ENCODE data around the gene N4BP2L2.
A peak's percentile ranks its signal among the peaks of the same experiment; 100 is the strongest.
"Not testable (repeated sequence)": the region's sequence is repeated elsewhere in the genome, so short reads cannot be mapped to it uniquely, and the experiment has no call there.

The N4BP2L2 gene

DNA sequence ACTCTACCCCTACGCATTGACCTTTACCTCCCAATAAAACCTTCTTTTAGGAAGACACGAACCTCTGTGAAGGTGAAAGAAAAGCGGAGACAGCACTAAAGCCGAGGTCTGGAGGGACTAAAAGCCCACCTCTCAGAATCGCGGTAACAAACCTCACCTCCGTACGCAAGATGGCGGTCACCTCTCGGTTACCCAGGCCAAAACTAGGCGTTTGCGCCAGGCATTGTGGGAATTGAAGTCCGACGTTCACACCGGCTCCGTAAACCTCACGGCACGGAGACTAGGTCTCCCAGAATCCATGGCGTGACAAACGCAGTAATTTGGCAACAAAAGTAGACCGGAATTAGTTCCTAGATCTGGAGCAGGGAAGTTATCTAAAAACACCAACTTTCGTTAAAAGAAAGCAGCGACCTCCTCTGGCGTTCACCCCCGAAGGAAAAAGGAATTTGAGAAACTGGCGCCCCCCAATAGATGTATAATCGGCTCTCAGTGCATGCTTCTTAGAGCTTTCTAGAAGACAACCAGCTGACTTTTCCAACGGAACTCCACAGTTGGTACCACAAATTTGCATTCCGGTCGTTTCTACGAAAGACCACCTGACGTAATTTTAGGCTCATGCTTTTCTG, at the start of gene N4BP2L2:
Gene N4BP2L2 (minus strand): TSS at position 175 of the 626 bp plus-strand sequence. CDS start 1,768 bp downstream, outside the sequence.
- DNase-seq (ENCODE audit: low read depth in 2 of 2, low spot score in 1 of 2), result peak; percentile 71 to 83

DNA sequence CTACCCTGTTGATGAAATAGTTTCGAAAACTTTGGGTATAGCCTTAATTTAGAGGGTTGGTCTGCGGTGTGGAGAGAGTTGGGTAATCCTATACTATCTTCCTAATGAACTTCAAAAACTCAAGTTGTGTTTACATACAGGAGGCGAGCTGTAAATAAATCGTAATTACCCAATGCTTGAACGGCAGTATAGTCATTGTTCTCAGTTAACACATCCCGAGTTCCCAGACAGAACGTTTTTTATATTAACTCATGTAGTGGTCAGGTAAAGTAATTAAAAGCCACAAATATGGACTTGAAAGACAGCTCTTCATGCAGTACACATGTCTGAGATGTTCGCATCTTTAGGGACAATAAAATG, 49.2 kb upstream of the N4BP2L2 start:
- DNase-seq (ENCODE audit: low read depth in 2 of 2, low spot score in 1 of 2), result no peak

DNA sequence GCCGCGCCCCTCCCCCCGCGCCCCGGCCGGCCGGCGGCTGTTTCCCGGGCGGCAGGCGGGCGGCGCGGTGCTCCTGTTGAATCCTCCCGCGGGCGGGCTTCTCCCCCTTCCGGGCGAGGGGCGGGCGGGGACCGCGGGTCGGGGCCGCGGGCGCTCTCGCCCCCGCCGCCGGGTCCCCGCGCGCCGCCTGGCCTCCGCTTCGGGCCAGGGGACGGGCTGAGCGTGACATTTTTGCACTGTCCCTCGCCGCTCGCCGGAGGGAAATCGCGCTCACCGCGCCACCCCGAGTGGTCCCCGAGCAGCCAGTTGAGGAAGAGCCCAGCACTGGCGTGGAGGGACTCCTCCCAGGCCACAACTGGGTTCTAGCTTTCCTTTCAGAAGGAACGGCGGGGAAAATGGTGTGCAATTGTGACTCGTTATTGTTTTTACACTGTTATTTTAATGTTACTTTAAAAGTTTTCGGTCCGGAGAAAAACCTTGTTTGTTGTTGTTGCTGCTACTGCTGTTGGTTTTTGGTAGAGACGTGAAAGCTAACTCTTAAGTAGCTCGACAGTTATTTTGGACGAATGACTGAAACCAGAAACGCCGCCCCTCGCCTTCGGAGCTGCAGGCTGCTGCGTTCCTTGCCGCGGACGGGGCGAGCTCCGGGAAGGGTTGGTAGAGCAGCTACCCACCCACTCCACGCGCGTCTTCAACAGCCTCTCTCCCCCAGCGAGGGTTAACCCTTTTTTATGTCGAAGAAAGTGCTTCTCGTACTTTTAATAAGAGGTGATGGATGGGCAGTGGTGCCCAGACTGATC, 48.6 kb upstream of the N4BP2L2 start:
- DNase-seq (ENCODE audit: low read depth in 2 of 2, low spot score in 1 of 2), result peak; percentile 9 to 27

DNA sequence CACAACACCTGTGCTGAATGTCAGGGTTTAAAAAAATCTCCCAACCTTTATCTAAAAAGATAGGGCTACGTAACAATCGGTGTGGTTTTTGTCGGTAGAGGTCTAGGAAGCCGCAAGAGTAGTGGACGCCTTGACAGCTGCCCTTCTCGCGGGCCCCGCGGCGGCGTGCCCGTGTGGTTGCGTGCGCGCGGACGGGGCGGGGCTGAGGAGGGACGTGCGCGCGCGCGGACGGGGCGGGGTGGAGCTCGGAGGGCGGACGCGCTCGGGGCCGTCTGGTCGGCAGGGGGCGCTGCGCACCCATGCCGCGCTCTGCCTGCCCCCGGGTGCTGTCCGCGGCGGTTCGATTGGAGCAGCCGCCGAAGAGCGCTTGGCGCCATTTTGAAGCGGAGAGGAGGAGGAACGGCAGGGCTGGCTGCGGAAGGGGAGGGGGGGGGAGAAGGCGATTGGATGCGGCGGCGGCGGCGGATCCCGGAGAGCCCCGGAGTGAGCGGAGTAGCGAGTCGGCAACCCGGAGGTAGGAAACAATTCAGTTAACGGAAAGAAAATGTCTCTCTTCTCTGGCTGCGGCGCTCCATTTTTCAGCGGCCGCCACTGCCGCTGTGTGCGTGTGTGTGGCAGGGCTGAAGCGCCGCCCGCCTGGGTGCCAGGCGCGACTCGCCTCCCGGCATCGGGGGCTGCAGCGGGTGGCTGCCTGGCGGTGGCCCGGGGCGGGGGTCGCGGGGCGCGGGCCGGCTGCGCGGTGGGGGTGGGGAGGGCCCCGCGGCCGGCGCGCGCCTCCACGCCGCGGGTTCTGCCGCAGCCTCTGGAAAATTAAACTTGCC, 47.7 kb upstream of the N4BP2L2 start, which contains the start of gene PDS5B:
Gene PDS5B (plus strand): TSS at position 373 of the 821 bp plus-strand sequence. CDS start 62,321 bp downstream, outside the sequence.
- DNase-seq (ENCODE audit: low read depth in 2 of 2, low spot score in 1 of 2), result peak; percentile 79 to 87

DNA sequence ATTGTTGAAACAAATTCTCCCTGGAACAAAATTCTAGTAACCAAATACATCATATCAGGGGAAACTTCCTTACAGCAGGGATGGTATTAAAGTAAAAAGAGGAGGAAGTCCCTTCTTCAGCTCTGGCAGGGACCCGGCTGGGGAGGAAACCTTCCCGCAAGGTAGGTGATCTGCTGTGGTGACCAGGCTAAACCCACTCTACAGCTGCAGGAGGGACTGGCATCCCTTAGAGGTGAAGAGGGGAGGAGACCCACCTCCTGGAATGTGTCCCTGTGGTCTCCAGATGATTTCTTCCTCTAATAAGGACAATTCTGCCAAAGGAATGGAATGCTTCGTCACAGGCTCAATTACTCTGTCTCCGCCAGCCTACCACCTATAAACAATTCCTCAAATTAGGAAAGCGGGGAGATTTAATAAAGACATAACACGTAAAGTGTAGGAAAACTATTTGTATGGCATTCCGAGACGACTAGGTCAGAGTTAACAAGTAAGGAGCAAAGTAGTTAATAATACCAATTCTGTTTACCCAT, 47.0 kb upstream of the N4BP2L2 start:
- DNase-seq (ENCODE audit: low read depth in 2 of 2, low spot score in 1 of 2), result no peak

DNA sequence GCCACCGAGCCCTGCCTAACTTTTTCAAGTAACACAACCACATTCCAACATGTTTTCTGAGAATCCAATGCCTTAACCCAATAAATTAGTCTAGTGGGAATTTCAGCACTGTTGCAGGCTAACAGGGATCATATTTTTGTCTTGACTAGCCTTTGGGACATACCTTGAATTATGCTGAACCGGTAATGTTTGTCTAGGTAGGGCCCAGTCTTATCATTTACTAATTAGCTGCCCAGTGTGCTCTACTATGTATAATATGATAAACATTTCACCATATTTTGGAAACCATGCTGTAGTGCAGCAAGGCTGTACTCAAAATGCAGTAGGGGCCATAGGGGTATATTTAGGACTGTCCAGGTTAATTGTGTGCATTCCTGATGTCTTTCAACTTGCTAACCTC, 44.4 kb upstream of the N4BP2L2 start:
- no peak for DNase-seq (ENCODE audit: low read depth in 2 of 2, low spot score in 1 of 2)

DNA sequence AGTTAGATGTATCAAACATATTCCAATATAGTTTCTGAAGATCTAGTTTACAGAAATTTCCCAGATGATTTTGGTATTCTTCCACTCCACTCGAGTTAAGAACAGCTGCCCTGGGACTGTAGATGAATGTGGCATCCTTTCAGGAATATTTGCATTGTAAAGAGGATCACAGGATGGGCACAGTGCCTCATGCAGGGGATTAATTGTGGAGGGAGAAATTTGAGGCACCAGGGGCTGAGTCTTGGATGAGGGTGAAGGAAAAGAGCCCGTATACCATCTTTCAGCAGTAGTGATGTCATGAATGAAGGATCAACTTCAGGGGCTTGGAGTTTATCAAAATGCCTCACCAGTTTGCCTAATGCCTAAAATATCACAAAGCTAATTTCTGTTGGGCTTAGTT, 43.7 kb upstream of the N4BP2L2 start:
- no peak for DNase-seq (ENCODE audit: low read depth in 2 of 2, low spot score in 1 of 2)

DNA sequence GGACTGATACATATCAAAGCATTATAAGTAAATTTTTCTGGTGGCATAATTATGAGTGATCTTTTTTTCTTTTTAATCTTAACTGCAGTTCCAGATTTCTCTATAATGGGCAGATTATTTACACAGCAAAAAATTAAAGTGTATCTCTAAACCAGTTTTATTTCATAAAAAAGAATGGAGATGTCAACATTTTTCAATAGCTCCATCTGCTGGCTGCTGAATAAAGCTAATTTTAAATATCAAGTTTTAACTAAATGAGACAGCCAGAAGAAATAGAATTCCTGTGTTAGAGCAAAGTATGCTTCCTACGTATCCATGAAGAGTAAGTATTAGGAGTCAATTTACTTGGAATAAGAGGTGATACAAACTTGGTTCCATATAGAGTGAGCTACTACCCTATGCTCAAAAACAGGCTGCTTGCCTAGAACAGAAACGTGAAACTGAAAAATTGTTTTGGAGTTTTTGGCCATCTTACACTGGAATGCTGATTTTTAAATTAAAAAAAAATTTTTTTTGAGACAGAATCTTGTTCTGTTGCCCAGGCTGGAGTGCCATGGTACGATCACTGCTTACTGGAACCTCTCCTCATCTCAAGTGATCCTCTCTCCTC, 42.7 kb upstream of the N4BP2L2 start:
- no peak for DNase-seq (ENCODE audit: low read depth in 2 of 2, low spot score in 1 of 2)

DNA sequence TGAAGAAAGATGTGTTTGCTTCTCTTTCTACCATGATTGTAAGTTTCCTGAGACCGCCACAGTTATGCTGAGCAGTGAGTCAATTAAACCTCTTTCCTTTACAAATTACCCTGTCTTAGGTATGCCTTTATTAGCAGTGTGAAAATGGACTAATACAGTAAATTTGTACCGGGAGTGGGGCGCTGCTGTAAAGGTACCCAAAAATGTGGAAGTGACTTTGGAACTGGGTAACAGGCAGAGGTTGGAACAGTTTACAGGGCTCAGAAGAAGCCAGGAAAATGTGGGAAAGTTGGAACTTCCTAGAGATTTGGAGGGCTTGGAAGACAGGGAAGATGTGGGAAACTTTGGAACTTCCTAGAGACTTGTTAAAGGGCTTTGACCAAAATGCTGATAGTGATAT, 38.4 kb upstream of the N4BP2L2 start:
- no peak for DNase-seq (ENCODE audit: low read depth in 2 of 2, low spot score in 1 of 2)

DNA sequence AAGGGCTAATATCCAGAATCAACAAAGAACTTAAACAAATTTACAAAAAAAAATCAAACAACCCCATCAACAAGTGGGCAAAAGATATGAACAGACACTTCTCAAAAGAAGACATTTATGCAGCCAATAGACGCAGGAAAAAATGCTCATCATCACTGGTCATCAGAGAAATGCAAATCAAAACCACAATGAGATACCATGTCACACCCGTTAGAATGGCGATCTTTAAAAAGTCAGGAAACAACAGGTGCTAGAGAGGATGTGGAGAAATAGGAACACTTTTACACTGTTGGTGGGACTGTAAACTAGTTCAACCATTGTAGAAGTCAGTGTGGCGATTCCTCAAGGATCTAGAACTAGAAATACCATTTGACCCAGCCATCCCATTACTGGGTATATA, 37.1 kb upstream of the N4BP2L2 start:
- not testable (repeated sequence) for DNase-seq (ENCODE audit: low read depth in 2 of 2, low spot score in 1 of 2)

DNA sequence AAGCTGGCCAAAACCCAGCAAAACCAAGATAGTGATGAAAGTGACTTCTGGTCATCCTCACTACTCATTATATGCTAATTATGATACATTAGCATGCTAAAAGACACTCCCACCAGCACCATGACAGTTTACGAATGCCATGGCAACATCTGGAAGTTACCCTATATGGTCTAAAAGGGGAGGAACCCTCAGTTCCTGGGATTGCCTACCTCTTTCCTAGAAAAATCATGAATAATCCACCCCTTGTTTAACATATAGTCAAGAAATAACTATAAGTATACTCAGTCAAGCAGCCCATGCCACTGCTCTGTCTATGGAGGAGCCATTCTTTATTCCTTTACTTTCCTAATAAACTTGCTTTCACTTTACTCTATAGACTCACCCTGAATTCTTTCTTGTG, 22.2 kb upstream of the N4BP2L2 start:
- not testable (repeated sequence) for DNase-seq (ENCODE audit: low read depth in 2 of 2, low spot score in 1 of 2)

DNA sequence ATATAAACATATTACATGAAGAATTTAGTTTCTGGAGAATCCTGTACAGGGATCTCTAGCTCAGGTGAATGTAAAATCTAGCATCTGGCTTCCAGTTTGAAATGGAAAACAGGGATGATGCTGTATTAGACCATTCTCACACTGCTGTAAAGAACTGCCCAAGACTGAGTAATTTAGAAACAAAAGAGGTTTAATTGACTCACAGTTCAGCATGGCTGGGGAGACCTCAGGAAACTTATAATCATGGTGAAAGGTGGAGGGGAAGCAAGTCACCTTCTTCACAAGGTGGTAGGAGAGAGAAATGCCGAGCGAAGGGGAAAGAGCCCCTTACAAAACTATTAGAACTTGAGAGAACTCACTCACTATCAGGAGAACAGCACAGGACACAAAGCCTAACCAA, 17.0 kb upstream of the N4BP2L2 start:
- no peak for DNase-seq (ENCODE audit: low read depth in 2 of 2, low spot score in 1 of 2)

DNA sequence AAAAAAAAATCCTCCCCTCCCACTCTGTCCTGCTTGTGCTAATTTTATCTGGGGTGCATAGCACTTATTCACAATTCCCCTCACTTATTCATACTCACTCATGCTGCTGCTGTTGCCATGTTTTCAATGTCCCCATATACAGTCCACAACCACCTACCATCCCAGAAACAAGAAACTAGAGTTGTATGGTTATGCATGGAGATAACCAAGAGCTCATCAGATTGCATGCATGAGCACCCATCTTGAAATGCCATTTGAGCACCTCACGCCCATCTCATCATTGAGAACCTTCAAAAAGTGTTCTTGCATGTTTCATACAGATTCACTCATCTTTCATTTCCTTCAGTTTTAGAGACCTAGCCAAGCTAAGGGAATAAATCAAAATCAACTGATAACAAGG, 15.1 kb upstream of the N4BP2L2 start:
- no peak for DNase-seq (ENCODE audit: low read depth in 2 of 2, low spot score in 1 of 2)

DNA sequence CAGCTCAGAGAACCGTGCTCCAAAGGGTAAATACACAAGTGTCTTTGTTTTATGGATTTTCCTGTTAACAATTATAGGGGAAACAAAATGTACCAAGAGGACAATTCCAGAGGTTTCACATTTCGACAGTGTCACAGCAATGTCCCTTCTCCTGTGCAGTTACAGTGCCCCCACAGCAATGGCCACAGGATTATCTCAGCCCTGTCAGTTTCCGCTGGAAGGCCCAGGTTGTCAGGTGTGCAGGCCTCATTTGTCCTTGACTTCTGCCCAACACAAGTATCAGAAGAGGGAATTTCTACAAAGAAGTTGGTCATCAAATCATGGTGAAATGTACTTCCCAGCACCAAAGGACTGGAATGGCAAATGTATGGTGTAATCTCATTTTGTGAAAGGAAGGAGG, 11.2 kb upstream of the N4BP2L2 start:
- DNase-seq (ENCODE audit: low read depth in 2 of 2, low spot score in 1 of 2), result no peak

DNA sequence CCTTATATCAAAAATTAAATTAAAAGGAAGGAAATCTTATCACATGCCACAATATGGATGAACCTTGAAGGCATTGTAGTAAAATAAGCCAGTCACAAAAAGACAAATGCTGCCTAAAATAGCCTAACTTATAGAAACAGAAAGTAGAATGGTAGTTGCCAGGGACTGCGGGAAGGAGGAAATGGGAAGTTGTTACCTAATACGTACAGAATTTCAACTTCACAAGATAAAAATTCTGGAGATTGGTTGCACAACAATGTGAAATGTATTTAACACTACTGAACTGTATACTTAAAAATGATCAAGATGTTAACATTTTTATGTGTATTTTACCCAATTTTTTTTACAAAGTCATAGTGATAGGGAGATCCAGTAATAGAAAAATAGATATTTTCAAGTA, 10.2 kb upstream of the N4BP2L2 start:
- DNase-seq (ENCODE audit: low read depth in 2 of 2, low spot score in 1 of 2), result no peak

DNA sequence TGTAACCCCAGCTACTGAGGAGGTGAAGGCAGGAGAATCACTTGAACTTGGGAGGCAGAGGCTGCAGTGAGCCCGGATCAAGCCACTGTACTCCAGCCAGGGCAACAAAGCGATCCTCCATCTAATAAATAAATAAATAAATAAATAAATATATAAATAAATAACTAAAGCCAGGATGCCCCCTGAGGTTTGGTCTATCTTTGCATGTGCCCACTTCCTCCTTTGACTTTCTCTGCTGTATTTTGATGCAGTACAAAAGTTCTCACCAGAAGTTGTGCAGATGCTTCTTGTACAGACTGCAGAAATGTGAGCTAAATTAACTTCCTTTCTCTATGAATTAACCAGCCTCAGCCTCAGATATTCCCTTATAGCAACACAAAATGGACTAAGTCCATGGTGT, 6.5 kb upstream of the N4BP2L2 start:
- no peak for DNase-seq (ENCODE audit: low read depth in 2 of 2, low spot score in 1 of 2)

DNA sequence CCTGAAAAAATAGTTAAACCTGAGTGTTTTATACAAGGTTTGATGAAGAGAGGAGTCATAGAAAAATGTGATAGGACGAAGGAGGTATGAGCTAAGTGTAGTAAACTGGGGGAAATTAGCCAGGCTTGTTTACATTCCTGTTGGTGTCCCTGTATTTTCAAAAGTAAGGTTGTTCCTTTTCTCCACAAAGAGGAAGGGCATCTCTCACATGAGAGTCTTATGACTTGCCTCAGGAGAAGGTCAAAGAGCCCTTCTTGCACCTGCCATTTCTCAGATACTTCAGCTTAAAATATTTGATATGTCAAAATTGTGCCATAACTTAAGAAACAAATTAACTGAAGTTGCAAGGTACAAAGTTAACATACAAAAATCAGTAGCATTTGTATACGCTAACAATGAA, 3.6 kb upstream of the N4BP2L2 start:
- no peak for DNase-seq (ENCODE audit: low read depth in 2 of 2, low spot score in 1 of 2)

DNA sequence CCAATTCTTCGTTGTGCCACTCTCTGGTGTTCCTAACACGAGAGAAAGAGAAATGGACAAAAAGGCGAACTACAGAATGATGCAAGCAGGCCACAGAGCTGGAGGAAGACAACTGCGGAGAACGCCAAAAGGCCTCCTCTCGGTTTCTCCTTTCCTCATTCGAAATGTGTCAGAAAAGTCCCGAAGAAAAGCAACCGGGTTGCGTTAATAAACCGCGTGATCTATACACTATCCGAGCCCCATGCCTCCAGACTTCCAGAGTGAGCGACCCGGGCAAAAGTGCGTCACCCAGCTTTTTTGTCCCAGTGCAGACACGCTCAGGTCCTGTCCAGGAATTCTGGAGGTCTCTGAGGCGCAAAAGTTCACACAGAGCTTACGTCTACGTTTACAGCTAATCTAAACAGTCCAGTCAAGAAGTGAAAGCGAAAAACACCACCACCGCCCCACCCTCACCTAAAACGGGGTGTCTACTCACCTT, 413 bp downstream of the N4BP2L2 start:
- peak in 1 of 2 donors; percentile 47 for DNase-seq (ENCODE audit: low read depth in 2 of 2, low spot score in 1 of 2)

DNA sequence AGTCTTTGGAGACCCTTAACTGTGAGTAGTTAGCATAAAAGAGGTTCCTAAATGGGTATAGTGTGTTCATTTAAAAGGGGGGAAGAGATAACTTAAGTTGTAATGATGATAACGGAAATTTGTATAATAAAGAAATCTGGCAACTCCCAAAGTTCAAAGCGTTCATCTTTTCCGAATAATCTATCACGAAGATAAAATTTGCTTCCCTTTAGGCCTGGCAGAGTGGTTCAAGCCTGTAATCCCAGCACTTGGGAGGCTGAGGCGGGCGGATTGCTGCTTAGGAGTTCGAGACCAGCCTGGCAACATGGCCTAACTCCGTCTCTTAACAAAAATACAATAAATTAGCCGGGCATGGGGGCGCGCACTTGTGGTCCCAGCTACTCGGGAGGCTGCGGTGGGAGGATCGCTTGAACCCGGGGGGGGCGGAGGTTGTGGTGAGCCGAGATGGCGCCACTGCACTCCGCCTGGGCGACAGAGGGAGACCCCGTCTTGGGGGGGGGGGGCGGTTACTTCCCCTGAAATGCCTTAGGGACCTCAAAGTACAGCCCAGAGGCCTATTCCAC, 934 bp downstream of the N4BP2L2 start:
- DNase-seq (ENCODE audit: low read depth in 2 of 2, low spot score in 1 of 2), result peak in 1 of 2 donors; percentile 3

DNA sequence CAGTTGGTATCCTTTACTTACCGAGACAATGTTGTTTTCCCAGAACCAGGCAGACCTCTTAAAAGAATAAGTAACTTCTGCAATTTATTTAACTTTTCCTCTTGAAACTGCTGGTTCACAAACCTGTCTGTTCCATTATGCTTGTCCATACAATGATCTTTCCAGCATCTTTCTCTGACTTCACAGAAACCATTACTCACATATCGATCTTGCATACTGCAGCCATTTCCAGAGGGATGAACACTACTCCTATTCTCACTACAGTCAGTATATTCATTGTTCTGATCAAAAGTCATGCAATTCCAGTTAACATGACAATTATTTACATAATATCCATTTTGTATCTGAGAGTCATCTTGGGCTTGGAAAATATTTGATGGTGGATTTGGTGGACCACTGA, 2.8 kb downstream of the N4BP2L2 start:
- DNase-seq (ENCODE audit: low read depth in 2 of 2, low spot score in 1 of 2), result no peak

DNA sequence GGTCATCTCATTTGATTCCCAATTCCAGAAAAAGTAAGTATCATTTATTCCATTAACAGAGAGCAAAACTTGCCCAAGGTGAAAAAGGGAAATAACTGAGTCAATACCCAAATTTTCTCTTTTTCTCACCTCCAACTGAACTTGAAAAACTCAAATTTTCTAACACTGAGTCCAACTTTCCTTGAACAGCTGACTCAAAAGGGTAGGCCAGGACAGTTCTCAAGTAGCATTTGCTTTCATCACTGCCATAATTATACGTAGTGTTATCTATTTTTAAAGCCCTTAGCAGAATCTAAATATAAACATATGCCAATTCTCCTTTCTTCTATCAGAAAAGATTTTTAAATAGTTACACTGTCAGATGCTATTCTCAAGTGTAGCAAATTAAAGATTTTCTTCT, 3.5 kb downstream of the N4BP2L2 start:
- DNase-seq (ENCODE audit: low read depth in 2 of 2, low spot score in 1 of 2), result no peak

Measured in stimulated activated CD8-positive, alpha-beta memory T cell treated with anti-CD3 and anti-CD28 coated beads, Interleukin-4, amount 100 ng/mL, for 1 hour (primary cell).